ENCODE data around the gene UBXN10.
"Not testable (repeated sequence)": the region's sequence is repeated elsewhere in the genome, so short reads cannot be mapped to it uniquely, and the experiment has no call there.

UBXN10 gene

GRCh38 chr1:20199403-20199802 is 13.5 kb downstream of the UBXN10 start:
- no peak for DNase-seq

DNA sequence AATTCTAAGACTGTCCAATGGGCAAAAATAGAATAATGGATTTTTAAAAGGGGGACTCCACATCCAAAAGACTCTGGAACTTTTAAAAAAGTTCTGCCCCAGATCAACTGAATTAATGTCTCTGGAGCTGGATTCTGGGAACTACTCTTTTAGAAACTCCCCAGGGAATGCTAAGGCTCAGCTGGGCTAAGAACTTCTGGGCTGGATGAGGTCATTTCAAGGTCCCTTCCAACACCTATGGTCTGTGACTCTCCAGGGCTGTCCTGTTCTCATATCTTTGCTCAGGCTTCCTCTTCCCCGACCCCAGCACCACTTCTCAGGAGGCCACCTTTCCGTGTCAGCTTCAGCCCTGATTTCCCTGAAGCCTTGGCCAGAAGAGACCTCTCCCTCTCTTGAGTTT is 13.9 kb downstream of the UBXN10 start:
- DNase-seq: no peak

DNA sequence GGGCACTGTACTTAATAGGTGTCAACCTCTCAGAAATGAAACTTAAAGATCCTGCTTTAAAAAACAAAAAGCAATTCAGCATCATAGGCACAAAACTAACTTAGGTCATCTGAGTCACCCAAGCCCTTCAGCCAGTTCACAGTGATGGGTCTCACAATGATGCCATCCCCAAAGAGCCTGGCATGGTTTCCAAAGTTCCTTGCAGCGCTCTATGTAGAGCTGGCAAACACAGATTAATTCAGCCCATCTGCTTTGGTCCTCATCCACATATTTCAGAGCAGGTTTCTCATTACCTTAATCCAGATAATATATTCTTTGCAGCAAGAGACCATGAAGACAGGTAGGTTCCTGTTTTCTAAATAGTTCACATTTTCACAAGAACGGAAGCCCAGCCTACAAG is 15.1 kb downstream of the UBXN10 start:
- no peak for DNase-seq

- peak in 11 of 56 donors; percentile 8 to 48 (median 20) for DNase-seq
Observed at GRCh38 chr1:20202166-20202565, 16.3 kb downstream of the UBXN10 start.

- DNase-seq: no peak
Observed at GRCh38 chr1:20207546-20207945, 21.6 kb downstream of the UBXN10 start.

DNA sequence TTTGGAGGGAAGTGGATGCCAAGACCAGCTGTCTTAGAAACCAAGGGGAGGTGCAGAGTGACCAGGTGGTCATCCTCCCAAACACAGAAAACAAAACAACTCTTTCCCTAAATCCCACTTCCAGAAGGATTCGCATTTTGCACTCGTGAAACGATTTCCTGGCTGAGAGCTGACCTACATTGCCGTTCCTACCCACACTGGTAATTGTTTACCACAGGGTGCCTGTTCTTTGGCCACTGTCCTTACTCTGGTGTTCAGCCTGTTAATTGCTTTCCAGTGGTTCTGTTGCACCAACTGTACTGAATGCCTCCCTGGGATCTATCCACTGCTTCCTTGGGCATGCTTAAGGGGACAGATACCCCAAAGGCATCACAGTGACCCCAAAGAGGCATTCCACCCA is 23.6 kb downstream of the UBXN10 start:
- no peak for DNase-seq

- DNase-seq: peak in 11 of 56 donors; percentile 3 to 64 (median 34)
Observed at GRCh38 chr1:20210736-20211460, 25.0 kb downstream of the UBXN10 start.

DNA sequence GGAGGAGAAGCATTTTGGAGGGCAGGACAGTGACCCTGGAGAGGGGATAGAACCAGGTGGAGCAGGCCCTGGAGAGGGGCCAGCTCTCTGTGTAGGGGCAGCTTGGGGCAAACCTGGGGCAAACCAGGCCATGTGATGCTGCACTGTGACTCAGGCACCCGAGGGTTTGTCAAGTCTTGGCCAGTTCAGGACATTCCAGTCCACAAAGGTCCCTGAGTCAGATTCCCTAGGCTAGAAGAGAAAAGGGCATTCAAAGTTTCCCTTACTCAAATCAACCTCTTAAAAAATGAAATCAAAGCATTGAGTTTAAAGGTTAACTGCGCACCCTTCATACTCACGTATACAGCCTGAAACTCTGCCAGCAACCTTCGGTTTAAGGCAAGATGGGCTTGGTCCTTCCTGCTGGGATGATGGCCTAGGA is 25.6 kb downstream of the UBXN10 start:
- no peak for DNase-seq

- no peak for DNase-seq
Observed at GRCh38 chr1:20212085-20212684, 26.3 kb downstream of the UBXN10 start.

- peak in 39 of 56 donors; percentile 11 to 70 (median 31) for DNase-seq
Observed at GRCh38 chr1:20212685-20213331, 26.9 kb downstream of the UBXN10 start.

- no peak for DNase-seq
Observed at GRCh38 chr1:20215716-20216115, 29.8 kb downstream of the UBXN10 start.

- DNase-seq: no peak
Observed at GRCh38 chr1:20216574-20216973, 30.7 kb downstream of the UBXN10 start.

DNA sequence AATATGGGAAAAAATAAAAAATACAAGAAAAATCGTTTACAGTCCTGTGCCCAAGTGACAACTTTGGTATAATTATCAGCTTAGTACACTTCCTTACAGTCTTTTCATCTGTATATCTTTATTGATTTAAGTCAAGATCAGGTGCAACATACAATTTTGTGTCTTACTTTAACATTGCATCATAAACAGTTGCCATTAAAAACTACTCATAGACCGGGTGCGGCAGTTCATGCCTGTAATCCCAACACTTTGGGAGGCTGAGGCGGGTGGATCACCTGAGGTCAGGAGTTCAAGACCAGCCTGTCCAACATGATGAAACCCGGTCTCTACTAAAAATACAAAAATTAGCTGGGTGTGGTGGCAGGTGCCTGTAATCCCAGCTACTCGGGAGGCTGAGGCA is 33.2 kb downstream of the UBXN10 start:
- not testable (repeated sequence) for DNase-seq

- DNase-seq: peak in 11 of 56 donors; percentile 5 to 45 (median 23)
Observed at GRCh38 chr1:20220036-20220435, 34.1 kb downstream of the UBXN10 start.

GRCh38 chr1:20223106-20223505 is 37.2 kb downstream of the UBXN10 start:
- DNase-seq: no peak

DNA sequence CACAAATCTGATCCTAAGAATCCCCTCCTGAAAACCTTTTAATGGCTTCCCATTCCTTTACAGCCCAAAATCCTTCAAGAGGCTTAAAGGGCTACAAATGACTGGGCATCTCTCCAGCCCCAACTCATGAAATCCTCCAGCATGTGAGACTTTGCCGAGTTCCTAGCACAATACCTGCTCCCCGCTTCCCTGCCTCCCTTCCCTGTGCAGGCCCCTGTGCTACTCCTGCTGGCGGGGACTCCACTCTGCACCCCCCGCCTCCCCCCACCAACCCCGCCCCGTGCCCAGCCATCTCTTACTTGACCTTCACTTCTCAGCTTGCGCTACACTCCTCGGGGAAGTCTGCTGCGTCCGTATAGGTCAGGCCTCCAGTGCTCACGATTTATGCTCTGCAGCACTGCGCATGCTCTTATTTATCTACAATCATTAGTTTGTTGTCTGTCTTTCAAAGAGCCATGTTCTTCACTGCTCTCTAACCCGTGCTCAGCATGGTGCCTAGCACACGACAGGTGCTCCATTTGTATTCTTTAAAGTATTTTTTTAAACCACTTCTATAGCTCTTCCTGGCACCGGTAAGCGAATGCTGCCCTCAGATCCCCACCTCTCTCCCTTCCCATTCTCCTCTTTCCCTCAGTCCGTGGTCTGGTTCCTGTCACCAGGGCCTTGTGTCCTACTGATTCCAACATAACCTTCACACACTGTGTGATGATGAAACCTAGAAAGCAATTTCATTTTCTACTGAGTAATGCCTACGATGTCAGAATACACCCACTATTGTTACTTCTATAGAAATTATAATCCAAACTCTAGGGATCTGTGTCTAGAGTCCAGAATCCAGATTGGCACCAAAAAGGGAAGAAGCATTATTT is 37.9 kb downstream of the UBXN10 start:
- peak in 2 of 56 donors; percentile 3 to 6 for DNase-seq

- peak in 7 of 56 donors; percentile 4 to 54 (median 14) for DNase-seq
Observed at GRCh38 chr1:20224546-20224945, 38.6 kb downstream of the UBXN10 start.

DNA sequence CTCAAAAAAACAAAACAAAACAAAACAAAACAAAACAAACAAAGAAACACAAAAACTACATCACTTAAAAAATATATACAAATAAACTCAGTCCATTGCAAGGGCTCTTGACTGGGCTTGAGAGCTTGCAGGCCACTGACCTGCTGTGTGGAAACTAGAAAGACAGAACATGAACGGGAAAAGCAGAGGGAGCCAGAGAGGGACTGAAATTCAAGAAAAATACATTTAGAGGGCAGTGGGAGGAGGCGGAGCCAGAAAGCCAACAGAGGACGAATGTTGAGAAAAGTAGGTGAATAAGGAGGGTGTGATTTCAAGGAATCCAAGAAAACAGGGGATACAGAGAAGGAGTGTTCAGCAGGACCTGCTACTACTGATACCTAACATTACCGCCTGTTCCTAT is 41.8 kb downstream of the UBXN10 start:
- no peak for DNase-seq

- DNase-seq: peak in 5 of 56 donors; percentile 6 to 46 (median 24)
Observed at GRCh38 chr1:20228314-20228825, 42.5 kb downstream of the UBXN10 start.

GRCh38 chr1:20229171-20229570 is 43.3 kb downstream of the UBXN10 start:
- DNase-seq: peak in 1 of 56 donors; percentile 5

GRCh38 chr1:20232564-20232963 is 46.7 kb downstream of the UBXN10 start:
- DNase-seq: not testable (repeated sequence)

Measured in nucleus accumbens (tissue), 56 donors.